ENCODE data around the gene GABBR2. TPM values are rescaled to one million over a fixed set of nuclear protein-coding genes. Genes with fewer than 3 reads are reported as not detected.

The GABBR2 gene
- polyA plus RNA-seq, 1 donor (not counting 4 experiments of a cell fraction or from before 2014, with no cell fraction given): 0.01 TPM

DNA sequence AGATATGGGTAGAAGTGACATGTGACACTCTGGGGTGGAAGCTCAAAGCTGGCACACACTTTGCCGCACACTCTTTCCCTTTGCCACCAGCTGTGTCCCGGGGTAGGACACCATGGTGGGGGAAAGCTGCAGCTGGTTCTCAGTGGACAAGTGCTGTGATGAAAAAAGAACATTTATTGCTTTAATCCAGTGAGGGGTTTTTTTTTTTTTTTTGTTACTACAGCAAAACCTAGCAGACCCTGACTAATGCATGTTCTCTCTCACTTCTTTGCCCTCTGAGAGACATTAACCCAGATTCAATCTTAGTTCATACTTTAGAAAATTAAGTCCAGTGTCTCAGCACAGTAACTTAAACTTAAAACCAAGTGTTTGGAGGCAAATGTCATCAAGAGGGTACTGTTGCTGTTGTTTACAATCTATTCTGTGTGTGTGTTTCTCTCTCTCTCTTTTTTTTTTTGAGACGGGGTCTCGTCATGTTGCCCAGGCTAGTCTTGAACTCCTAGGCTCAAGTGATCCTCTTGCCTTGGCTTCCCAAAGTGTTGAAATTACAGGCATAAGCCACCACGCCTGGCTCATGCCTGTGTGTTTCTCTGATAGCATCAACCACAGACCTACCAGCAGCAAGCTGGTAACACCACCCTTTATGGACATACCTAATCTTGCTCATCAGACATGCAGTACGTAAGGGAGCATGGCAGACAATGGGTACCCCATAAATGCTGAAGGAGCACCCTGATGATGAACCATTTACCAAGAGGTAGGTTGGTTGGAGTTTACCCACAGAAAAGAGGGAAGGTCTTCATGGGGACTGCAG lies 368.5 kb downstream of the GABBR2 start:
- dilution Hi-C loops (cut with MboI; ENCODE audit: extremely low pct_ligation_motif_present, low sequenced_read_pairs): no loop called here

DNA sequence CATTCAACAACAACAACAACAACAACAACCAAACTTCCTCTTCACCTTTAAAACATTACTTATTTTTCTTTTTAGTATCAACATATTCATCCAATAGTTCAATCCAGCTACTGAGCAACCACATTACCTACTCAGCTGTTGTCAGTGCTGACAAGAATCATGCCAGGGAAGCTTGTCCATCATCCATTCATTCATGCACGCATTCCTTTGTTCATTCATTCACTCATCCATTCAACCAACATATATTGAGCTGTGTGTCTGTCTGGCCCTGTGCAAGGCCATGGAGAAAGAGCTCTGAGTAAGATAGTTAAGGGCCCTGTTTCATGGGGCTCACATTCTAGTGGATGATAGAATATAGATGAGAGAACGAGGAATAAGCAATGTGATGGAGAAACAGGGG lies 373.1 kb downstream of the GABBR2 start:
- Histone ChIP-seq H3K9me1 (ENCODE audit: control insufficient read depth, extremely low read depth, insufficient read depth, low read length) (no peaks in the 10 kb centered on the region), H3K27me3 (ENCODE audit: control insufficient read depth, extremely low read depth, insufficient read depth, low read length) (peaks cover 10% of the 10 kb centered on the region), H4K20me1 (ENCODE audit: control insufficient read depth, extremely low read depth, insufficient read depth, low read length) (no peaks in the 10 kb centered on the region), H3K36me3 (ENCODE audit: control insufficient read depth in 2 of 2, extremely low read depth in 1 of 2, insufficient read depth in 2 of 2, low read length in 2 of 2) (no peaks in the 10 kb centered on the region), H3K27ac (ENCODE audit: control insufficient read depth, insufficient read depth, low read length) (no peak overlapping the region), H3K9me3 (ENCODE audit: control insufficient read depth, low read depth, low read length) (no peaks in the 10 kb centered on the region), H3K4me3 (ENCODE audit: control insufficient read depth in 2 of 3, extremely low read depth in 1 of 3, insufficient read depth in 2 of 3, low read depth in 1 of 3, low read length in 3 of 3) (no peak overlapping the region), H3K79me2 (ENCODE audit: control insufficient read depth, insufficient read depth, low read length) (no peaks in the 10 kb centered on the region), H3K9ac (ENCODE audit: control insufficient read depth, extremely low read depth, insufficient read depth, low read length) (no peak overlapping the region), H3K4me2 (ENCODE audit: control insufficient read depth, extremely low read depth, insufficient read depth, low read depth, low read length) (no peak overlapping the region), H3K4me1 (ENCODE audit: control insufficient read depth, extremely low read depth, insufficient read depth, low read length) (peaks cover 13% of the 10 kb centered on the region), H2AFZ (ENCODE audit: control insufficient read depth, low read length) (no peak overlapping the region)
- DNase-seq (ENCODE audit: low read depth, low spot score): no peak
- dilution Hi-C loops (cut with MboI; ENCODE audit: extremely low pct_ligation_motif_present, low sequenced_read_pairs): no loop called here
- FAIRE-seq: no peak
- TF ChIP-seq EZH2 (IDR thresholded peaks at IDR 0.05; ENCODE audit: low read length): no peak
- TF ChIP-seq, protein P1, sequence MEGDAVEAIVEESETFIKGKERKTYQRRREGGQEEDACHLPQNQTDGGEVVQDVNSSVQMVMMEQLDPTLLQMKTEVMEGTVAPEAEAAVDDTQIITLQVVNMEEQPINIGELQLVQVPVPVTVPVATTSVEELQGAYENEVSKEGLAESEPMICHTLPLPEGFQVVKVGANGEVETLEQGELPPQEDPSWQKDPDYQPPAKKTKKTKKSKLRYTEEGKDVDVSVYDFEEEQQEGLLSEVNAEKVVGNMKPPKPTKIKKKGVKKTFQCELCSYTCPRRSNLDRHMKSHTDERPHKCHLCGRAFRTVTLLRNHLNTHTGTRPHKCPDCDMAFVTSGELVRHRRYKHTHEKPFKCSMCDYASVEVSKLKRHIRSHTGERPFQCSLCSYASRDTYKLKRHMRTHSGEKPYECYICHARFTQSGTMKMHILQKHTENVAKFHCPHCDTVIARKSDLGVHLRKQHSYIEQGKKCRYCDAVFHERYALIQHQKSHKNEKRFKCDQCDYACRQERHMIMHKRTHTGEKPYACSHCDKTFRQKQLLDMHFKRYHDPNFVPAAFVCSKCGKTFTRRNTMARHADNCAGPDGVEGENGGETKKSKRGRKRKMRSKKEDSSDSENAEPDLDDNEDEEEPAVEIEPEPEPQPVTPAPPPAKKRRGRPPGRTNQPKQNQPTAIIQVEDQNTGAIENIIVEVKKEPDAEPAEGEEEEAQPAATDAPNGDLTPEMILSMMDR (optimal IDR thresholded peaks at IDR 0.05 in 1 of 3, IDR thresholded peaks at IDR 0.05 in 1 of 3, conservative IDR thresholded peaks at IDR 0.05 in 1 of 3; ENCODE audit: extremely low read depth in 1 of 3, insufficient read depth in 2 of 3, low read length in 3 of 3): no peak

More for the DNA sequence above, 368.5 kb downstream of the GABBR2 start:
- Histone ChIP-seq H4K20me1 (ENCODE audit: control insufficient read depth, extremely low read depth, insufficient read depth, low read length) (no peaks in the 10 kb centered on the region), H3K36me3 (ENCODE audit: control insufficient read depth in 2 of 2, extremely low read depth in 1 of 2, insufficient read depth in 2 of 2, low read length in 2 of 2) (no peaks in the 10 kb centered on the region), H2AFZ (ENCODE audit: control insufficient read depth, low read length) (no peak overlapping the region), H3K4me3 (ENCODE audit: control insufficient read depth in 2 of 3, extremely low read depth in 1 of 3, insufficient read depth in 2 of 3, low read depth in 1 of 3, low read length in 3 of 3) (no peak overlapping the region), H3K4me1 (ENCODE audit: control insufficient read depth, extremely low read depth, insufficient read depth, low read length) (no peaks in the 10 kb centered on the region), H3K4me2 (ENCODE audit: control insufficient read depth, extremely low read depth, insufficient read depth, low read depth, low read length) (no peak overlapping the region), H3K9ac (ENCODE audit: control insufficient read depth, extremely low read depth, insufficient read depth, low read length) (no peak overlapping the region), H3K9me3 (ENCODE audit: control insufficient read depth, low read depth, low read length) (no peaks in the 10 kb centered on the region), H3K27ac (ENCODE audit: control insufficient read depth, insufficient read depth, low read length) (no peak overlapping the region), H3K79me2 (ENCODE audit: control insufficient read depth, insufficient read depth, low read length) (no peaks in the 10 kb centered on the region), H3K9me1 (ENCODE audit: control insufficient read depth, extremely low read depth, insufficient read depth, low read length) (no peaks in the 10 kb centered on the region), H3K27me3 (ENCODE audit: control insufficient read depth, extremely low read depth, insufficient read depth, low read length) (peaks cover 40% of the 10 kb centered on the region)
- DNase-seq (ENCODE audit: low read depth, low spot score): no peak
- no peak for FAIRE-seq
- TF ChIP-seq, protein P1 (optimal IDR thresholded peaks at IDR 0.05 in 1 of 3, IDR thresholded peaks at IDR 0.05 in 1 of 3, conservative IDR thresholded peaks at IDR 0.05 in 1 of 3; ENCODE audit: extremely low read depth in 1 of 3, insufficient read depth in 2 of 3, low read length in 3 of 3): no peak
- TF ChIP-seq EZH2 (IDR thresholded peaks at IDR 0.05; ENCODE audit: low read length): no peak
